SK-N-SH (cell line): ENCODE data around the gene PRKCA. TPM values are rescaled to one million over a fixed set of nuclear protein-coding genes. Genes with fewer than 3 reads are reported as not detected.

ENCODE experiments used
- CTCF ChIA-PET: fragments of 300-600, 350-600 bp; formaldehyde crosslinking; extraction: SDS; loops from one replicate; lab custom pipeline; 2021; lab: Yijun Ruan, JAX
- POLR2A ChIA-PET: fragments of 350-600 bp; sonication (Branson Sonifier 250); formaldehyde crosslinking; extraction: SDS; loops from one replicate; lab custom pipeline; 2020; ENCODE audit warnings: antibody characterized with exemption, inconsistent platforms; lab: Yijun Ruan, JAX
- DNase-seq: peaks from one replicate; pipeline ENCODE4 v3.0.0; 2012
- H2AFZ ChIP-seq: fragments of 200-600 bp; sonication (generic); 2 replicates; pipeline ENCODE4 v1.8.1; 2016; ENCODE audit warnings: antibody characterized with exemption, mild to moderate bottlenecking, low read depth
- H3F3A ChIP-seq: fragments of 200-600 bp; sonication (generic); replicated peaks from 2 replicates; pipeline ENCODE3; 2016; ENCODE audit warnings: antibody characterized with exemption, mild to moderate bottlenecking; ENCODE audit not compliant: insufficient read depth
- H3K27ac ChIP-seq, 2 experiments: fragments of 200-500 bp in 1 of 2; fragments of 200-600 bp in 1 of 2; sonication (Bioruptor generic) in 1 of 2; sonication (generic), shearing (Covaris generic) in 1 of 2; 2 replicates each; pipeline versions ENCODE4 v1.5.1 to v1.6.1; 2014 to 2016; ENCODE audit warnings: low read depth in 2 of 2, inconsistent platforms in 1 of 2, low read length in 1 of 2, mild to moderate bottlenecking in 1 of 2, mixed read lengths in 1 of 2
- H3K27me3 ChIP-seq: fragments of 200-600 bp; sonication (generic), shearing (Covaris generic); 2 replicates; pipeline ENCODE4 v1.6.1; 2016; ENCODE audit warnings: mixed run types; ENCODE audit not compliant: insufficient read depth
- H3K36me3 ChIP-seq, 2 experiments: fragments of 200-500 bp in 1 of 2; fragments of 200-600 bp in 1 of 2; sonication (Bioruptor generic) in 1 of 2; sonication (generic) in 1 of 2; replicated peaks in 1 of 2; 2 replicates each; pipeline versions ENCODE3 to v1.5.1; 2014 to 2016; ENCODE audit warnings: low read length in 1 of 2, mild to moderate bottlenecking in 1 of 2; ENCODE audit not compliant: insufficient read depth in 2 of 2, control insufficient read depth in 1 of 2
- H3K4me1 ChIP-seq, 2 experiments: fragments of 200-500 bp in 1 of 2; fragments of 200-600 bp in 1 of 2; sonication (Bioruptor generic) in 1 of 2; sonication (generic), shearing (Covaris generic) in 1 of 2; 2 replicates each; pipeline versions ENCODE4 v1.5.1 to v1.6.1; 2014 to 2016; ENCODE audit warnings: low read depth in 1 of 2, low read length in 1 of 2, mixed run types in 1 of 2; ENCODE audit not compliant: insufficient read depth in 2 of 2, control insufficient read depth in 1 of 2
- H3K4me2 ChIP-seq: fragments of 200-600 bp; sonication (generic), shearing (Covaris generic); 2 replicates; pipeline ENCODE4 v1.6.1; 2017; ENCODE audit warnings: mixed run types
- H3K4me3 ChIP-seq, 2 experiments: fragments of 200-500 bp in 1 of 2; fragments of 200-600 bp in 1 of 2; sonication (Bioruptor generic) in 1 of 2; sonication (generic), shearing (Covaris generic) in 1 of 2; 2 replicates each; pipeline versions ENCODE4 v1.5.1 to v1.8.1; 2014 to 2016; ENCODE audit warnings: low read depth in 2 of 2, inconsistent platforms in 1 of 2, low read length in 1 of 2, mild to moderate bottlenecking in 1 of 2, mixed read lengths in 1 of 2, moderate library complexity in 1 of 2
- H3K79me2 ChIP-seq: fragments of 200-600 bp; sonication (generic); 2 replicates; pipeline ENCODE4 v1.8.1; 2017; ENCODE audit warnings: mild to moderate bottlenecking; ENCODE audit not compliant: insufficient read depth
- H3K9ac ChIP-seq: fragments of 200-600 bp; sonication (generic); 2 replicates; pipeline ENCODE4 v1.6.1; 2017; ENCODE audit warnings: mixed run types
- H3K9me2 ChIP-seq: fragments of 200-600 bp; sonication (generic); 2 replicates; pipeline ENCODE4 v1.6.1; 2017; ENCODE audit warnings: mixed run types
- H3K9me3 ChIP-seq: fragments of 200-600 bp; sonication (generic); 2 replicates; pipeline ENCODE4 v1.6.1; 2017; ENCODE audit warnings: mixed run types, mild to moderate bottlenecking, moderate library complexity
- H4K20me1 ChIP-seq: fragments of 200-600 bp; sonication (generic); 2 replicates; pipeline ENCODE4 v1.6.1; 2017; ENCODE audit warnings: mild to moderate bottlenecking, mixed run types; ENCODE audit not compliant: insufficient read depth
- CHD2 ChIP-seq: fragments of 150-350 bp; IDR thresholded peaks from 2 replicates; pipeline ENCODE4 v1.6.1; 2018; ENCODE audit warnings: low read length; ENCODE audit not compliant: partially characterized antibody
- FOXM1 ChIP-seq: IDR thresholded peaks from 2 replicates; pipeline ENCODE4 v1.4.0; 2012; ENCODE audit warnings: low read depth, mild to moderate bottlenecking
- GATA2 ChIP-seq: sonication (generic); formaldehyde crosslinking; IDR thresholded peaks from 2 replicates; pipeline ENCODE4 v1.5.0; 2020; ENCODE audit warnings: mild to moderate bottlenecking, missing genetic modification reagents
- NFIC ChIP-seq: IDR thresholded peaks from 2 replicates; pipeline ENCODE4 v1.4.0; 2012; ENCODE audit warnings: borderline replicate concordance
- NRF1 ChIP-seq: IDR thresholded peaks from 2 replicates; pipeline ENCODE4 v1.6.1; 2012; ENCODE audit warnings: low read depth, mild to moderate bottlenecking, low read length
- RXRA ChIP-seq: IDR thresholded peaks from 2 replicates; pipeline ENCODE4 v1.4.0; 2012; ENCODE audit warnings: low read depth, mild to moderate bottlenecking, borderline replicate concordance
- TAF1 ChIP-seq: IDR thresholded peaks from 2 replicates; pipeline ENCODE4 v1.6.1; 2012; ENCODE audit warnings: low read depth, mild to moderate bottlenecking, low read length, moderate library complexity, borderline replicate concordance
- TCF12 ChIP-seq: IDR thresholded peaks from 2 replicates; pipeline ENCODE4 v1.4.0; 2012
- TEAD4 ChIP-seq: IDR thresholded peaks from 2 replicates; pipeline ENCODE4 v1.4.0; 2012; ENCODE audit warnings: mild to moderate bottlenecking, borderline replicate concordance; ENCODE audit not compliant: insufficient read depth
- WGBS: methylation state at CpG from one replicate; pipeline ENCODE4 v1.1.6; 2017; ENCODE audit warnings: low lambda C conversion rate; 5-methylcytosine and 5-hydroxymethylcytosine counted together
- polyA plus RNA-seq, 3 experiments: library from polyadenylated mRNA; depleted of rRNA; stranded (reverse); fragments of >200 nt; gene quantifications; 2 replicates each; pipeline ENCODE4 v1.2.3, GENCODE V29; 2012
- TF ChIP-seq, protein P1 (sequence below): IDR thresholded peaks from 2 replicates; pipeline ENCODE4 v1.4.0; 2012; ENCODE audit warnings: low read depth
- TF ChIP-seq, protein P2 (sequence below): IDR thresholded peaks from 2 replicates; pipeline ENCODE4 v1.6.1; 2012; ENCODE audit warnings: mild to moderate bottlenecking, low read depth, low read length, moderate library complexity
- TF ChIP-seq, protein P3 (sequence below): IDR thresholded peaks from 2 replicates; pipeline ENCODE4 v1.4.0; 2012; ENCODE audit warnings: low read depth, borderline replicate concordance
- TF ChIP-seq, protein P4 (sequence below): fragments of 150-350 bp; IDR thresholded peaks from 2 replicates; pipeline ENCODE4 v1.6.1; 2017; ENCODE audit warnings: antibody characterized with exemption, low read length, low read depth, borderline replicate concordance
- TF ChIP-seq, protein P5 (sequence below): IDR thresholded peaks from 2 replicates; pipeline ENCODE4; 2012

The PRKCA gene
- polyA plus RNA-seq, 1 of the 3 experiments (the other 2 are of a cell fraction), result 108 TPM

DNA sequence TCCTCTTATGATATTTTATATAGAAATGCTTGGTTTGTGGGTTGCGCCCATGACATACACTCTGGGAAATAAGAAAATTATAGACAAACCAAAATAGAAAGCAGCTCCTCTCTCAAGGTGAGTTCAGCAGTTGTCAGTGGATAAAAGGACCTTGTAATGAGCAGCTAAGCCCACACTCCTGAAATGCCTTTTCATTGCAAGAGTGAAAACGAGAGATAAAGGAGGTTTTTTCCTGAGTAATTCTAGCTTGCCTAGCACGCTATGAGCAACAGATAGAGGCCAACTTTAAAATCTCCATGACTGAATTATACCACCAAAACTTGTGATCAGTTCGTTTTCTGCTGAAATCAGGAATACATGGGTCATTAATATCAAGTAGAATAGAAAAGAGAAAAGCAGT, 270.7 kb downstream of the PRKCA start:
- Histone ChIP-seq H2AFZ (no peak overlapping the region), H3K4me1 (peaks cover 0 to 15% of the 10 kb centered on the region in 2 experiments; a peak in 2 of 4 replicates), H3F3A (peaks cover 5% of the 10 kb centered on the region), H3K79me2 (peaks cover 84% of the 10 kb centered on the region), H3K27me3 (no peaks in the 10 kb centered on the region), H3K9me2 (no peaks in the 10 kb centered on the region), H3K9ac (no peak overlapping the region), H3K4me3 (no peak overlapping the region), H3K36me3 (peaks cover 3 to 40% of the 10 kb centered on the region in 2 experiments), H3K4me2 (no peak overlapping the region), H4K20me1 (peaks cover 13% of the 10 kb centered on the region), H3K9me3 (no peaks in the 10 kb centered on the region), H3K27ac (no peak overlapping the region)
- no peak for DNase-seq
- ChIA-PET POLR2A (no interaction called here), CTCF (interaction anchor here (0.5 to 1.7 kb wide), 7 partner anchors 10 to 372 kb away, joined by 3 to 6 read pairs (median 3); no protein-coding TSS in a partner anchor)
- 93% methylated on average over 4 of the region's 4 CpGs for WGBS
- TF ChIP-seq RXRA (no peak), TCF12 (no peak), TAF1 (no peak), NRF1 (no peak), CHD2 (no peak), TEAD4 (no peak), NFIC (no peak), FOXM1 (no peak), GATA2 (CRISPR knock-in tag) (no peak)
- TF ChIP-seq, protein P1, sequence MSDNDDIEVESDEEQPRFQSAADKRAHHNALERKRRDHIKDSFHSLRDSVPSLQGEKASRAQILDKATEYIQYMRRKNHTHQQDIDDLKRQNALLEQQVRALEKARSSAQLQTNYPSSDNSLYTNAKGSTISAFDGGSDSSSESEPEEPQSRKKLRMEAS, result no peak
- TF ChIP-seq, protein P2, sequence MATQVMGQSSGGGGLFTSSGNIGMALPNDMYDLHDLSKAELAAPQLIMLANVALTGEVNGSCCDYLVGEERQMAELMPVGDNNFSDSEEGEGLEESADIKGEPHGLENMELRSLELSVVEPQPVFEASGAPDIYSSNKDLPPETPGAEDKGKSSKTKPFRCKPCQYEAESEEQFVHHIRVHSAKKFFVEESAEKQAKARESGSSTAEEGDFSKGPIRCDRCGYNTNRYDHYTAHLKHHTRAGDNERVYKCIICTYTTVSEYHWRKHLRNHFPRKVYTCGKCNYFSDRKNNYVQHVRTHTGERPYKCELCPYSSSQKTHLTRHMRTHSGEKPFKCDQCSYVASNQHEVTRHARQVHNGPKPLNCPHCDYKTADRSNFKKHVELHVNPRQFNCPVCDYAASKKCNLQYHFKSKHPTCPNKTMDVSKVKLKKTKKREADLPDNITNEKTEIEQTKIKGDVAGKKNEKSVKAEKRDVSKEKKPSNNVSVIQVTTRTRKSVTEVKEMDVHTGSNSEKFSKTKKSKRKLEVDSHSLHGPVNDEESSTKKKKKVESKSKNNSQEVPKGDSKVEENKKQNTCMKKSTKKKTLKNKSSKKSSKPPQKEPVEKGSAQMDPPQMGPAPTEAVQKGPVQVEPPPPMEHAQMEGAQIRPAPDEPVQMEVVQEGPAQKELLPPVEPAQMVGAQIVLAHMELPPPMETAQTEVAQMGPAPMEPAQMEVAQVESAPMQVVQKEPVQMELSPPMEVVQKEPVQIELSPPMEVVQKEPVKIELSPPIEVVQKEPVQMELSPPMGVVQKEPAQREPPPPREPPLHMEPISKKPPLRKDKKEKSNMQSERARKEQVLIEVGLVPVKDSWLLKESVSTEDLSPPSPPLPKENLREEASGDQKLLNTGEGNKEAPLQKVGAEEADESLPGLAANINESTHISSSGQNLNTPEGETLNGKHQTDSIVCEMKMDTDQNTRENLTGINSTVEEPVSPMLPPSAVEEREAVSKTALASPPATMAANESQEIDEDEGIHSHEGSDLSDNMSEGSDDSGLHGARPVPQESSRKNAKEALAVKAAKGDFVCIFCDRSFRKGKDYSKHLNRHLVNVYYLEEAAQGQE, result no peak
- TF ChIP-seq, protein P3, sequence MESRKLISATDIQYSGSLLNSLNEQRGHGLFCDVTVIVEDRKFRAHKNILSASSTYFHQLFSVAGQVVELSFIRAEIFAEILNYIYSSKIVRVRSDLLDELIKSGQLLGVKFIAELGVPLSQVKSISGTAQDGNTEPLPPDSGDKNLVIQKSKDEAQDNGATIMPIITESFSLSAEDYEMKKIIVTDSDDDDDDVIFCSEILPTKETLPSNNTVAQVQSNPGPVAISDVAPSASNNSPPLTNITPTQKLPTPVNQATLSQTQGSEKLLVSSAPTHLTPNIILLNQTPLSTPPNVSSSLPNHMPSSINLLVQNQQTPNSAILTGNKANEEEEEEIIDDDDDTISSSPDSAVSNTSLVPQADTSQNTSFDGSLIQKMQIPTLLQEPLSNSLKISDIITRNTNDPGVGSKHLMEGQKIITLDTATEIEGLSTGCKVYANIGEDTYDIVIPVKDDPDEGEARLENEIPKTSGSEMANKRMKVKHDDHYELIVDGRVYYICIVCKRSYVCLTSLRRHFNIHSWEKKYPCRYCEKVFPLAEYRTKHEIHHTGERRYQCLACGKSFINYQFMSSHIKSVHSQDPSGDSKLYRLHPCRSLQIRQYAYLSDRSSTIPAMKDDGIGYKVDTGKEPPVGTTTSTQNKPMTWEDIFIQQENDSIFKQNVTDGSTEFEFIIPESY, result no peak
- TF ChIP-seq, protein P4, sequence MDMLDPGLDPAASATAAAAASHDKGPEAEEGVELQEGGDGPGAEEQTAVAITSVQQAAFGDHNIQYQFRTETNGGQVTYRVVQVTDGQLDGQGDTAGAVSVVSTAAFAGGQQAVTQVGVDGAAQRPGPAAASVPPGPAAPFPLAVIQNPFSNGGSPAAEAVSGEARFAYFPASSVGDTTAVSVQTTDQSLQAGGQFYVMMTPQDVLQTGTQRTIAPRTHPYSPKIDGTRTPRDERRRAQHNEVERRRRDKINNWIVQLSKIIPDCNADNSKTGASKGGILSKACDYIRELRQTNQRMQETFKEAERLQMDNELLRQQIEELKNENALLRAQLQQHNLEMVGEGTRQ, result no peak
- TF ChIP-seq, protein P5, sequence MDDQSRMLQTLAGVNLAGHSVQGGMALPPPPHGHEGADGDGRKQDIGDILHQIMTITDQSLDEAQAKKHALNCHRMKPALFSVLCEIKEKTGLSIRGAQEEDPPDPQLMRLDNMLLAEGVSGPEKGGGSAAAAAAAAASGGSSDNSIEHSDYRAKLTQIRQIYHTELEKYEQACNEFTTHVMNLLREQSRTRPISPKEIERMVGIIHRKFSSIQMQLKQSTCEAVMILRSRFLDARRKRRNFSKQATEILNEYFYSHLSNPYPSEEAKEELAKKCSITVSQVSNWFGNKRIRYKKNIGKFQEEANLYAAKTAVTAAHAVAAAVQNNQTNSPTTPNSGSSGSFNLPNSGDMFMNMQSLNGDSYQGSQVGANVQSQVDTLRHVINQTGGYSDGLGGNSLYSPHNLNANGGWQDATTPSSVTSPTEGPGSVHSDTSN, result no peak
